Lung (tissue), 12 donors: ENCODE results near the gene LTA. TPM values are rescaled to one million over a fixed set of nuclear protein-coding genes. Genes with fewer than 3 reads are reported as not detected.

Source experiments
- ATAC-seq: fragments of 200-7000 bp; cut with Tn5 transposase; one replicate; pipeline ENCODE4 v1.9.1; 2020; ENCODE audit warnings: moderate number of reproducible peaks; ENCODE audit not compliant: insufficient read depth, low FRiP score
- DNase-seq, 3 donors: peaks; one replicate each; pipeline ENCODE4 v3.0.0-alpha.2; 2013 to 2017
- H3K27ac ChIP-seq, 2 donors: one replicate each; pipeline ENCODE4 v1.5.1; 2013; ENCODE audit warnings: mild to moderate bottlenecking in 2 of 2, moderate library complexity in 2 of 2, control low read depth in 1 of 2, inconsistent platforms in 1 of 2, low read depth in 1 of 2, low read length in 1 of 2
- H3K27me3 ChIP-seq, 3 donors: one replicate each; pipeline ENCODE4 v1.5.1; 2013; ENCODE audit warnings: low read length in 2 of 3; ENCODE audit not compliant: control insufficient read depth in 3 of 3, insufficient read depth in 3 of 3
- H3K36me3 ChIP-seq, 4 donors: one replicate each; pipeline ENCODE4 v1.5.1; 2013; ENCODE audit warnings: low read length in 4 of 4, mild to moderate bottlenecking in 1 of 4, moderate library complexity in 1 of 4; ENCODE audit not compliant: control insufficient read depth in 4 of 4, insufficient read depth in 4 of 4
- H3K4me1 ChIP-seq, 5 donors: one replicate each; pipeline ENCODE4 v1.5.1; 2013; ENCODE audit warnings: low read length in 5 of 5, mild to moderate bottlenecking in 2 of 5, moderate library complexity in 1 of 5; ENCODE audit not compliant: control insufficient read depth in 5 of 5, insufficient read depth in 5 of 5
- H3K4me3 ChIP-seq: one replicate; pipeline ENCODE4 v1.5.1; 2013; ENCODE audit warnings: mild to moderate bottlenecking, control low read depth, moderate library complexity
- H3K9ac ChIP-seq, 2 donors: one replicate each; pipeline ENCODE4 v1.5.1; 2013; ENCODE audit warnings: low read length in 2 of 2, control low read depth in 1 of 2; ENCODE audit not compliant: insufficient read depth in 1 of 2
- H3K9me3 ChIP-seq, 4 donors: one replicate each; pipeline ENCODE4 v1.5.1; 2013; ENCODE audit warnings: low read length in 3 of 4, mild to moderate bottlenecking in 1 of 4, moderate library complexity in 1 of 4; ENCODE audit not compliant: control insufficient read depth in 4 of 4, insufficient read depth in 3 of 4
- WGBS, 2 donors: extraction: QIAGEN DNeasy Blood & Tissue Kit; methylation state at CpG; one replicate each; pipeline ENCODE4 v1.1.7; 2013; 5-methylcytosine and 5-hydroxymethylcytosine counted together
- polyA plus RNA-seq, 2 donors: library from polyadenylated mRNA; stranded (reverse); fragments of 200-250 nt; gene quantifications; one replicate each; pipeline ENCODE4 v1.2.1, GENCODE V29; 2013
- total RNA-seq, 2 donors: library from RNA; depleted of rRNA in 1 of 2; stranded (reverse); fragments of >200 nt in 1 of 2; gene quantifications; one replicate each; pipeline ENCODE4 v1.2.1, GENCODE V29; 2014 to 2021
- TF ChIP-seq, protein P1 (sequence below): IDR thresholded peaks from 2 replicates; pipeline ENCODE4 v1.5.1; 2012; ENCODE audit warnings: mild to moderate bottlenecking; ENCODE audit errors: control extremely low read depth, extremely low read depth
- donor health status: control.
- donor health status: control.
- donor health status: Bipolar disorder and iron deficiency.
- donor health status: healthy.
- donor health status: DM: yes; HTN: yes; CAD: no.

LTA gene
- total and polyA plus RNA-seq, 4 donors: 0.28 to 1.2 (median 0.47) TPM

DNA sequence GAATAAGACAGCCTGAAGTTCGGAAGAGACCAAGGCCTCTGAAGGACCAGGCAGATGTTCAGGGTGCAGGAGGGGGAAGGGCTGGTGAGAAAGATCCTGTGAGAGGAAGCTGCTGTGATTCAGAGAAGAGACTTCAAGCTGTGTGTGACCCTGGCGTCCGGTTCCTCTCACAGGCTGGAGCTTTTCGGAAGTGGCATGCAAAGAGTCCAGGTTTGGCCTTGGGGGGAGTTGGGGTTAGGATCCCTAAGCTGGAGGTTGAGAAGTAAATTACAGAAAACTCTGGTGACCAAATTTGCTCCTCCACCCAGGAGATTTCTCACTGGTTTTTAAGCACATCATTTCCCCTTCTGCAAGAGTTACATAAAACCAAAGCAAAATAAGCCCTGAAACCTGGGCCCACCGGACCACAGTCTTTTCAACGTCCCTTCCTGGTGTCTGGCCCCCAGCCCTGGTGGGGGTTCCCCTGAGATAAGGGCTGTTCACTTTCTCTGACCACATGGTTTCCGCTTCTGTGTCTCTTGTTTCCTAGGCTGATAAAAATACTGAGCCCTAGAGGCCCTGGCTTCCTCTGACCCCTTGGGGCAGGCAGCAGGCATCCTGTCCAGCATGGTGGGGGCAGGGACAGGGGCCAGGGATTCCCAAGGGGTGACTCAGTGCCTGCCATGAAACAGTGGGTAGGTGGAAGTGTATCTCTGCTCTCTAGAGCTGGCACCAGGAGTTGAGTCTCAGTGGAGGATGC, 12.0 kb upstream of the LTA start:
- ATAC-seq: peak; percentile 81
- Histone ChIP-seq H3K4me3 (no peak overlapping the region), H3K9ac (no peak overlapping the region), H3K9me3 (no peaks in the 10 kb centered on the region), H3K27me3 (no peaks in the 10 kb centered on the region), H3K27ac (peak overlapping the region; percentile 24 to 87), H3K4me1 (peaks cover 0 to 27% (median 0%) of the 10 kb centered on the region in 5 donors), H3K36me3 (peaks cover 6 to 18% (median 9%) of the 10 kb centered on the region in 4 donors)
- TF ChIP-seq, protein P1, sequence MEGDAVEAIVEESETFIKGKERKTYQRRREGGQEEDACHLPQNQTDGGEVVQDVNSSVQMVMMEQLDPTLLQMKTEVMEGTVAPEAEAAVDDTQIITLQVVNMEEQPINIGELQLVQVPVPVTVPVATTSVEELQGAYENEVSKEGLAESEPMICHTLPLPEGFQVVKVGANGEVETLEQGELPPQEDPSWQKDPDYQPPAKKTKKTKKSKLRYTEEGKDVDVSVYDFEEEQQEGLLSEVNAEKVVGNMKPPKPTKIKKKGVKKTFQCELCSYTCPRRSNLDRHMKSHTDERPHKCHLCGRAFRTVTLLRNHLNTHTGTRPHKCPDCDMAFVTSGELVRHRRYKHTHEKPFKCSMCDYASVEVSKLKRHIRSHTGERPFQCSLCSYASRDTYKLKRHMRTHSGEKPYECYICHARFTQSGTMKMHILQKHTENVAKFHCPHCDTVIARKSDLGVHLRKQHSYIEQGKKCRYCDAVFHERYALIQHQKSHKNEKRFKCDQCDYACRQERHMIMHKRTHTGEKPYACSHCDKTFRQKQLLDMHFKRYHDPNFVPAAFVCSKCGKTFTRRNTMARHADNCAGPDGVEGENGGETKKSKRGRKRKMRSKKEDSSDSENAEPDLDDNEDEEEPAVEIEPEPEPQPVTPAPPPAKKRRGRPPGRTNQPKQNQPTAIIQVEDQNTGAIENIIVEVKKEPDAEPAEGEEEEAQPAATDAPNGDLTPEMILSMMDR: no peak
- peak; percentile 36 to 61 (median 49) for DNase-seq
- 19 to 33% methylated on average over 7 of the region's 7 CpGs for WGBS, 2 donors

DNA sequence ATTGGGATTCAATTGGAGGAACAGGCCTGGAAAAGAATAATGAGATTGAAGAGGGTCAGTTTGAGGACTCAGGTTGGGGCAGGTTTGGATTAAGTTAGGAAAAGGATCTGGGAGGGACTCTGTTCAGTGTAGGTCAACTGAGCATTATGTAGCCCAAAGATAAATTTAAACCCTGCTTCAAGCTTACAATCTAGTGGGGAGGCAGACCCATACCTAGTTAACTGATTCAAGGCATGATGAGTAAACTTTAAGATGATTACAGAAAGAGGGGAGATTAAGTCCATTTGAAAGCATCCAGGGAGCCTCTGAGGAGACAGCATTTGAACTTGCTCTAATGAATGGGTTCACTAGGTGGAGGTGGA, 11.4 kb upstream of the LTA start:
- Histone ChIP-seq H3K4me3 (no peak overlapping the region), H3K9me3 (no peaks in the 10 kb centered on the region), H3K27me3 (no peaks in the 10 kb centered on the region), H3K9ac (no peak overlapping the region), H3K36me3 (peaks cover 6 to 18% (median 9%) of the 10 kb centered on the region in 4 donors), H3K4me1 (peaks cover 0 to 27% (median 0%) of the 10 kb centered on the region in 5 donors), H3K27ac (peak overlapping the region in 1 of 2 donors; percentile 65)
- DNase-seq (no peak), ATAC-seq (no peak)
- TF ChIP-seq, protein P1: no peak

DNA sequence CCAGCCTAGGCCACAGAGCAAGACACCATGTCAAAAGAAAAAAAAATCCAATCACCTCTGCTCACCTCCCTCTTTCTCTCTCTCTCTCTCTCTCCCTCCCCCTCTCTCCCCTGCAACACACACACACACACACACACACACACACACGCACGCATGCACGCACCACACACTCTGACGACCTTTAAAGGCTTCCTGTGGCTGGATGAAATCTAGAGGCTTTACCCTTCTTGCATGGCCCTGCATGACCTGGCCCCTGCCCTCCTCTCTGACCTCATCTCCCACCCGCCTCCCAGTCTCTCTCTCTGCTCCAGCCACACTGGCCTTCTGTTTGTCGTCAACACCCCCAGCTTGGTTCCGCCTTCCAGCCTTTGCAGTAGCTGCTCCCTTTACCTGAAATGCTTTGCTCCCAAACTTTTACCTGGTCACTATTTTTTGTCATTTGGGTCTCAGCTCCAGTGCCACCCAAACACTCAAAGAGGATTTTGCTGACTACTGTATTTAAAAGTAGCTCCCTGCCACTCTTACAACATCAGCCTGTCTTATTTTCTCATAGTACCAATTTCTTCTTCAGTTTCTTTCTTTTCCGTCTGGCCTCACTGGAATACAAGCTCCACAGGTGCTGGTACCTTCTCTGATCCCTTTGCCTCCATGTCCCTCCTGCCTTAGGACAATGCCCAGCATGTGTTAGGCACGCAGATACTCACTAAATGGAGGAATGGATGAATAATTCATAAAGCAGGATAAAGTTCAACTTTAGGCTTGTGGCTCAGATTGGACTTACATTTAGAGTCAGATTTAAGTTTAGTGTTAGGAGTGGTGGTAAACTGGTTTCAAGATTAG, 4.3 kb upstream of the LTA start:
- no peaks in the 10 kb centered on the region for H3K36me3 ChIP-seq
- DNase-seq (no peak), ATAC-seq (no peak)
- TF ChIP-seq, protein P1: no peak
- H3K9ac ChIP-seq: no peak overlapping the region
- no peak overlapping the region for H3K4me3 ChIP-seq
- H3K27ac ChIP-seq: no peak overlapping the region
- peaks cover 0 to 9% (median 0%) of the 10 kb centered on the region in 3 donors for H3K27me3 ChIP-seq
- no peaks in the 10 kb centered on the region for H3K9me3 ChIP-seq
- H3K4me1 ChIP-seq: no peaks in the 10 kb centered on the region
- WGBS, 2 donors: 48 to 58% methylated on average over 8 to 9 of the region's 9 CpGs
